ENCODE measurements around the gene ACTBL2.

ACTBL2 gene

GRCh38 chr5:57448751-57449150 lies 33.9 kb downstream of the ACTBL2 start:
- DNase-seq (ENCODE audit: low spot score), result no peak

- DNase-seq (ENCODE audit: low spot score), result no peak
Measured at GRCh38 chr5:57448287-57448686, 34.3 kb downstream of the ACTBL2 start.

GRCh38 chr5:57447658-57448057 lies 35.0 kb downstream of the ACTBL2 start:
- DNase-seq (ENCODE audit: low spot score), result no peak

GRCh38 chr5:57446966-57447365 lies 35.6 kb downstream of the ACTBL2 start:
- no peak for DNase-seq (ENCODE audit: low spot score)

GRCh38 chr5:57445705-57446037 lies 36.9 kb downstream of the ACTBL2 start:
- DNase-seq (ENCODE audit: low spot score), result no peak

GRCh38 chr5:57445006-57445704 lies 37.5 kb downstream of the ACTBL2 start:
- DNase-seq (ENCODE audit: low spot score), result peak; percentile 54

- DNase-seq (ENCODE audit: low spot score), result no peak
Measured at GRCh38 chr5:57442080-57442839, 40.4 kb downstream of the ACTBL2 start.

GRCh38 chr5:57441557-57441956 lies 41.1 kb downstream of the ACTBL2 start:
- no peak for DNase-seq (ENCODE audit: low spot score)

- DNase-seq (ENCODE audit: low spot score), result no peak
Measured at GRCh38 chr5:57439601-57440000, 43.0 kb downstream of the ACTBL2 start.

GRCh38 chr5:57437976-57438805 lies 44.4 kb downstream of the ACTBL2 start:
- DNase-seq (ENCODE audit: low spot score), result no peak

GRCh38 chr5:57436586-57436985 lies 46.0 kb downstream of the ACTBL2 start:
- no peak for DNase-seq (ENCODE audit: low spot score)

GRCh38 chr5:57435701-57436134 lies 46.9 kb downstream of the ACTBL2 start:
- DNase-seq (ENCODE audit: low spot score), result peak; percentile 23

- no peak for DNase-seq (ENCODE audit: low spot score)
Measured at GRCh38 chr5:57434683-57435082, 47.9 kb downstream of the ACTBL2 start.

GRCh38 chr5:57434227-57434640 lies 48.4 kb downstream of the ACTBL2 start:
- DNase-seq (ENCODE audit: low spot score), result no peak

- no peak for DNase-seq (ENCODE audit: low spot score)
Measured at GRCh38 chr5:57432876-57433275, 49.7 kb downstream of the ACTBL2 start.

- DNase-seq (ENCODE audit: low spot score), result no peak
Measured at GRCh38 chr5:57431759-57432158, 50.9 kb downstream of the ACTBL2 start.
